Body of pancreas (tissue), 4 donors: ENCODE results near the gene HAUS6. TPM values are rescaled to one million over a fixed set of nuclear protein-coding genes. Genes with fewer than 3 reads are reported as not detected.

Experiments used
- ATAC-seq: fragments of 150-250 bp; one replicate; pipeline ENCODE4 v1.9.1; 2016
- DNase-seq, 4 donors: peaks; one replicate each; pipeline ENCODE4 v3.0.0-alpha.2; 2019
- H3K27ac ChIP-seq, 4 donors: fragments of 200-600 bp; sonication (generic); 1 replicate in 3 of 4; 2 replicates in 1 of 4; pipeline versions ENCODE4 v1.5.1 to v1.6.1; 2016 to 2019; ENCODE audit warnings: mild to moderate bottlenecking in 1 of 4, mixed read lengths in 1 of 4, moderate library complexity in 1 of 4
- H3K27me3 ChIP-seq, 2 donors: fragments of 200-600 bp; sonication (generic); one replicate each; pipeline ENCODE4 v1.6.0; 2016; ENCODE audit warnings: mild to moderate bottlenecking in 1 of 2
- H3K36me3 ChIP-seq, 2 donors: fragments of 200-600 bp; sonication (generic); replicated peaks in 1 of 2; 2 replicates each; pipeline ENCODE4 v1.5.1; 2016; ENCODE audit warnings: low read depth in 2 of 2; ENCODE audit not compliant: insufficient read depth in 1 of 2
- H3K4me1 ChIP-seq: fragments of 200-600 bp; sonication (generic); one replicate; pipeline ENCODE4 v1.6.0; 2016
- H3K4me3 ChIP-seq, 2 donors: fragments of 200-600 bp; sonication (generic); 1 replicate in 1 of 2; 2 replicates in 1 of 2; pipeline ENCODE4 v1.5.1; 2016 to 2019
- H3K9me3 ChIP-seq, 3 donors: fragments of 200-600 bp; sonication (generic); 1 replicate in 2 of 3; 2 replicates in 1 of 3; pipeline ENCODE4 v1.5.1; 2016
- CTCF ChIP-seq, 7 experiments: fragments of 450-650 bp in 4 of 7; fragments of 200-600 bp in 3 of 7; sonication (generic) in 3 of 7; IDR thresholded peaks; one replicate each; pipeline ENCODE4 v1.5.1; 2016 to 2019; ENCODE audit warnings: antibody characterized with exemption in 7 of 7
- POLR2A ChIP-seq, 3 donors: fragments of 450-650 bp; IDR thresholded peaks; one replicate each; pipeline ENCODE4 v1.6.1; 2016; ENCODE audit warnings: antibody characterized with exemption in 3 of 3, mild to moderate bottlenecking in 2 of 3
- WGBS, 2 donors: methylation state at CpG; one replicate each; pipeline ENCODE4 v1.1.5; 2017; 5-methylcytosine and 5-hydroxymethylcytosine counted together
- intact Hi-C: fragments of 100-400 bp; cut with DNase I; formaldehyde crosslinking; loops from one replicate; pipeline ENCODE4 v1.15.1; 2023
- total RNA-seq, 2 donors: library from RNA; depleted of rRNA; stranded (reverse); fragments of >200 nt; gene quantifications; one replicate each; pipeline ENCODE4 v1.1.0, GENCODE V29; 2016

The HAUS6 gene
- total RNA-seq, 2 donors from 2014 or later: 5.3 to 5.4 TPM

- WGBS, 2 donors: 80 to 87% methylated on average over 6 of the region's 6 CpGs
- DNase-seq (no peak), ATAC-seq (no peak)
- Histone ChIP-seq H3K27me3 (no peaks in the 10 kb centered on the region), H3K4me3 (no peak overlapping the region), H3K36me3 (peaks cover 0 to 9% of the 10 kb centered on the region in 2 donors), H3K4me1 (no peaks in the 10 kb centered on the region), H3K9me3 (no peaks in the 10 kb centered on the region), H3K27ac (no peak overlapping the region)
- no peak for TF ChIP-seq POLR2A (IDR thresholded peaks at IDR 0.05)
- intact Hi-C loops: loop anchor here (10.0 kb wide), 1 partner anchor 87 kb away; no protein-coding TSS in a partner anchor
Measured at GRCh38 chr9:19087106-19088000, 15.4 kb downstream of the HAUS6 start.

GRCh38 chr9:19085295-19085694 lies 17.4 kb downstream of the HAUS6 start:
- DNase-seq (no peak), ATAC-seq (no peak)
- Histone ChIP-seq H3K27ac (no peak overlapping the region), H3K4me3 (no peak overlapping the region), H3K27me3 (no peaks in the 10 kb centered on the region), H3K36me3 (peaks cover 0 to 7% of the 10 kb centered on the region in 2 donors), H3K4me1 (no peaks in the 10 kb centered on the region), H3K9me3 (no peaks in the 10 kb centered on the region)
- TF ChIP-seq POLR2A (IDR thresholded peaks at IDR 0.05): no peak
- TF ChIP-seq CTCF (IDR thresholded peaks at IDR 0.05): peak in 6 of 7 experiments; percentile 17 to 57 (median 42)
- intact Hi-C loops: loop anchor here (10.0 kb wide), 1 partner anchor 90 kb away; no protein-coding TSS in a partner anchor
- WGBS, 2 donors: 28 to 34% methylated on average over 2 of the region's 2 CpGs

DNA sequence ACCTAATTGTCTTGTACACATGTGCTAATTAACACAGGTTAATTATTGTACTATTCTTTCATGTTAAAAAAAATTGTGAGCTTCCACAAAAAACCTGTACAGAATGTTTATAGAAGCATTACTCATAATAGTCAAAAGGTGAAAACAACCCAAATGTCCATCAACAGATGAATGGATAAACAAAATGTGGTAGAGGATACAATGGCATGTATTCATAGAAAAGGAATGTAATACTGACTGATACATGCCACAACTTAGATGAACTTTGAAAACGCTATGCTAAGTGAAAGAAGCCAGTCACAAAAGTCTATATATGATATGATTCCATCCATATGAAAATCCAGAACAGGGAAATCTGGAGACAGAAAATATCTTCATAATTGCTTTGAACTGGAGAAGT lies 27.9 kb downstream of the HAUS6 start:
- no peaks in the 10 kb centered on the region for H3K9me3 ChIP-seq
- H3K4me3 ChIP-seq: no peak overlapping the region
- ATAC-seq (no peak), DNase-seq (no peak)
- peaks cover 0 to 7% of the 10 kb centered on the region in 2 donors for H3K36me3 ChIP-seq
- 49 to 69% methylated on average over 1 of the region's 1 CpG for WGBS, 2 donors
- H3K27me3 ChIP-seq: no peaks in the 10 kb centered on the region
- no peak overlapping the region for H3K27ac ChIP-seq
- intact Hi-C loops: no loop called here
- no peaks in the 10 kb centered on the region for H3K4me1 ChIP-seq
- no peak for TF ChIP-seq POLR2A (IDR thresholded peaks at IDR 0.05)
- no peak for TF ChIP-seq CTCF (IDR thresholded peaks at IDR 0.05)

GRCh38 chr9:19074229-19074628 lies 28.5 kb downstream of the HAUS6 start:
- 95 to 97% methylated on average over 2 of the region's 2 CpGs for WGBS, 2 donors

More at GRCh38 chr9:19074229-19074628, 28.5 kb downstream of the HAUS6 start:
- Histone ChIP-seq H3K4me1 (no peaks in the 10 kb centered on the region), H3K4me3 (no peak overlapping the region), H3K36me3 (peaks cover 0 to 9% of the 10 kb centered on the region in 2 donors), H3K9me3 (no peaks in the 10 kb centered on the region), H3K27ac (no peak overlapping the region), H3K27me3 (no peaks in the 10 kb centered on the region)
- DNase-seq: no peak
- intact Hi-C loops: no loop called here
- ATAC-seq: no peak
- TF ChIP-seq POLR2A (IDR thresholded peaks at IDR 0.05) (no peak), CTCF (IDR thresholded peaks at IDR 0.05) (no peak)
